HepG2 (cell line): ENCODE results near the gene INTS4. TPM values are rescaled to one million over a fixed set of nuclear protein-coding genes. Genes with fewer than 3 reads are reported as not detected.

ENCODE experiments used
- ETV5 ChIP-seq: IDR thresholded peaks from 2 replicates; pipeline ENCODE4 v1.6.1; 2018; ENCODE audit warnings: missing biosample characterization, missing genetic modification reagents, inconsistent platforms, borderline replicate concordance
- HDAC1 ChIP-seq: sonication (generic); formaldehyde crosslinking; IDR thresholded peaks from 2 replicates; pipeline ENCODE4 v1.5.1; 2020; ENCODE audit warnings: mild to moderate bottlenecking, missing genetic modification reagents
- HIVEP1 ChIP-seq: sonication (generic); formaldehyde crosslinking; IDR thresholded peaks from 2 replicates; pipeline ENCODE4 v1.4.0; 2020; ENCODE audit warnings: mild to moderate bottlenecking, missing genetic modification reagents
- IKZF1 ChIP-seq: fragments of 450-650 bp; IDR thresholded peaks from 2 replicates; pipeline ENCODE4 v1.7.1; 2016
- KLF16 ChIP-seq, 2 experiments: sonication (generic) in 1 of 2; formaldehyde crosslinking in 1 of 2; IDR thresholded peaks; 2 replicates each; pipeline versions ENCODE4 v1.6.1 to v1.8.0; 2016 to 2023; ENCODE audit warnings: missing genetic modification reagents in 2 of 2, missing compliant biosample characterization in 1 of 2
- MTA3 ChIP-seq: sonication (generic); formaldehyde crosslinking; IDR thresholded peaks from 2 replicates; pipeline ENCODE4 v1.4.0; 2020; ENCODE audit warnings: missing genetic modification reagents
- PHB2 ChIP-seq: fragments of 450-650 bp; IDR thresholded peaks from 2 replicates; pipeline ENCODE4 v1.6.1; 2018; ENCODE audit not compliant: partially characterized antibody
- PHF21A ChIP-seq: sonication (generic); formaldehyde crosslinking; IDR thresholded peaks from 2 replicates; pipeline ENCODE4 v1.5.0; 2020; ENCODE audit warnings: mild to moderate bottlenecking, missing genetic modification reagents
- PHF5A ChIP-seq: IDR thresholded peaks from one replicate; pipeline ENCODE4 v1.6.1; 2018; ENCODE audit warnings: low read depth, missing genetic modification reagents; ENCODE audit not compliant: unreplicated experiment
- PITX1 ChIP-seq: sonication (generic); formaldehyde crosslinking; IDR thresholded peaks from 2 replicates; pipeline ENCODE4 v1.5.1; 2020; ENCODE audit warnings: mild to moderate bottlenecking, missing genetic modification reagents
- PLSCR1 ChIP-seq: sonication (generic); formaldehyde crosslinking; IDR thresholded peaks from 2 replicates; pipeline ENCODE4 v1.5.0; 2020; ENCODE audit warnings: missing genetic modification reagents, mild to moderate bottlenecking, borderline replicate concordance
- PRDM15 ChIP-seq: sonication (generic); formaldehyde crosslinking; IDR thresholded peaks from 2 replicates; pipeline ENCODE4 v1.4.0; 2020; ENCODE audit warnings: missing genetic modification reagents
- SALL1 ChIP-seq: sonication (generic); formaldehyde crosslinking; IDR thresholded peaks from 2 replicates; pipeline ENCODE4 v1.8.0; 2022; ENCODE audit warnings: mild to moderate bottlenecking, missing genetic modification reagents
- SIX1 ChIP-seq: sonication (generic); formaldehyde crosslinking; IDR thresholded peaks from 2 replicates; pipeline ENCODE4 v1.4.0; 2020; ENCODE audit warnings: missing genetic modification reagents, borderline replicate concordance
- TEAD3 ChIP-seq: optimal IDR thresholded peaks from 2 replicates; pipeline ENCODE3; 2016; ENCODE audit warnings: borderline replicate concordance
- TGIF2 ChIP-seq: IDR thresholded peaks from 2 replicates; pipeline ENCODE4 v1.6.1; 2016; ENCODE audit warnings: control low read depth, missing compliant biosample characterization
- TOE1 ChIP-seq: sonication (generic); formaldehyde crosslinking; IDR thresholded peaks from 2 replicates; pipeline ENCODE4 v1.4.0; 2020; ENCODE audit warnings: mild to moderate bottlenecking, missing genetic modification reagents
- YY1 ChIP-seq: IDR thresholded peaks from 2 replicates; pipeline ENCODE4 v1.6.1; 2011; ENCODE audit warnings: low read length, low read depth, moderate library complexity, mild to moderate bottlenecking; ENCODE audit not compliant: insufficient read depth, insufficient replicate concordance
- ZFY ChIP-seq: sonication (generic); formaldehyde crosslinking; IDR thresholded peaks from 2 replicates; pipeline ENCODE4 v1.4.0; 2020; ENCODE audit warnings: missing genetic modification reagents
- ZNF138 ChIP-seq: sonication (generic); formaldehyde crosslinking; IDR thresholded peaks from 2 replicates; pipeline ENCODE4 v1.5.0; 2020; ENCODE audit warnings: mild to moderate bottlenecking, low read depth, missing genetic modification reagents
- ZNF34 ChIP-seq: sonication (generic); formaldehyde crosslinking; IDR thresholded peaks from 2 replicates; pipeline ENCODE4 v1.4.0; 2020; ENCODE audit warnings: mild to moderate bottlenecking, missing genetic modification reagents, borderline replicate concordance
- ZNF383 ChIP-seq: sonication (generic); formaldehyde crosslinking; IDR thresholded peaks from 2 replicates; pipeline ENCODE4 v1.4.0; 2020; ENCODE audit warnings: missing genetic modification reagents, mild to moderate bottlenecking, borderline replicate concordance
- ZNF460 ChIP-seq: sonication (generic); formaldehyde crosslinking; IDR thresholded peaks from 2 replicates; pipeline ENCODE4 v1.5.1; 2020; ENCODE audit warnings: missing genetic modification reagents, mild to moderate bottlenecking, borderline replicate concordance
- ZNF564 ChIP-seq: sonication (generic); formaldehyde crosslinking; IDR thresholded peaks from 2 replicates; pipeline ENCODE4 v1.8.1; 2023; ENCODE audit warnings: mild to moderate bottlenecking, missing genetic modification reagents
- ZNF768 ChIP-seq: sonication (generic); formaldehyde crosslinking; IDR thresholded peaks from 2 replicates; pipeline ENCODE4 v1.4.0; 2020; ENCODE audit warnings: missing genetic modification reagents
- polyA plus RNA-seq, 8 experiments: library from polyadenylated mRNA; depleted of rRNA in 3 of 8; stranded (reverse) in 7 of 8; unstranded in 1 of 8; fragments of >200 nt; fragmentation: Illumina TruSeq in 4 of 8; extraction: Trizol in 4 of 8; gene quantifications; 2 replicates each; pipeline versions ENCODE4 v1.2.1 to v1.2.3, GENCODE V29; 2011 to 2016; ENCODE audit warnings: low read depth in 4 of 8, missing spikeins in 1 of 8, mixed read lengths in 1 of 8; ENCODE audit not compliant: insufficient read depth in 1 of 8
- total RNA-seq, 5 experiments: library from RNA; depleted of rRNA; stranded (reverse); fragments of >200 nt; fragmentation: Illumina TruSeq; extraction: Trizol; gene quantifications; 2 replicates each; pipeline ENCODE4 v1.2.3, GENCODE V29; 2016; ENCODE audit warnings: low read depth in 1 of 5

INTS4 gene
- total and polyA plus RNA-seq, 2 of the 13 experiments (the other 11 are each of a cell fraction or from before 2014, with no cell fraction given) = 37.3 to 44.8 TPM

DNA sequence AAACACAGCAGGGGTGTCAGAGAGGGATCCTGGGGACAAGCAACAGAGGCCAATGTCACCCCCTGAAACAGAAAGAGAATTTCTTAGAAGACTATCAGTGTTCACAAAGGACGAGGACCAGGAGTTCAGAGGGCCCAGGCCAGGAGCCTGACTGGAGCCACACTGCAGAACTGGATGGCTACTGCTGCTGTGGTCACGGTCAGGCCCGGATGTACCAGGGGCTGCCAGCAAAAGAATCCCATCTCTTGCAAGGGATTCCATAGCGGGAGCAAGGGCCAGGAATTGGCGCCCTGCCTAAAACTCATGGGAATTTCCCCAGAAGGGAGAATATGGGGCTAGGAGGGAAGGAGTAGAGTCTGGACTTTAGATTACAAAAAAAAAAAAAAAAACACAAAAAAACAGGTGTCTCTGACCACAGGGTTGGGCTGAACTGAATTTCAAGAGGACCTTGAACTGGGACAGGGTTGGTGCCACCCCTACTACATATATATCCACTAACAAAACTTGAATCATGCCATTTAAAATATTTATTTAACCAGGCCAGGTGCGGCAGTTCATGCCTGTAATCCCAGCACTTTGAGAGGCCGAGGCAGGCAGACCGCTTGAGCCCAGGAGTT lies 44.3 kb upstream of the INTS4 start (continued):
- TF ChIP-seq MTA3 = no peak
- TF ChIP-seq SALL1 = 0 out of 2 replicates have a peak, but pooled peaks have one; percentile 1
- no peak for TF ChIP-seq PITX1 (CRISPR knock-in tag)
- TF ChIP-seq PLSCR1 (CRISPR knock-in tag) = no peak
- TF ChIP-seq HDAC1 = peak; percentile 43; the same call in 1 of the 2 replicates
- TF ChIP-seq PHF5A (CRISPR knock-in tag) = peak; percentile 72
- peak; percentile 51 for TF ChIP-seq ZFY
- TF ChIP-seq PHB2 = no peak
- 0 out of 2 replicates have a peak, but pooled peaks have one; percentile 58 for TF ChIP-seq TOE1
- TF ChIP-seq HIVEP1 (CRISPR knock-in tag) = no peak
- TF ChIP-seq ZNF34 (CRISPR knock-in tag) = no peak
- peak; percentile 34; the same call in 1 of the 2 replicates for TF ChIP-seq SIX1 (CRISPR knock-in tag)
- TF ChIP-seq TGIF2 (CRISPR knock-in tag) = no peak
- TF ChIP-seq ZNF138 (CRISPR knock-in tag) = no peak
- TF ChIP-seq IKZF1 = no peak
- peak; percentile 7 for TF ChIP-seq YY1
- TF ChIP-seq ETV5 (CRISPR knock-in tag) = peak; percentile 56; the same call in 1 of the 2 replicates
- peak; percentile 43 for TF ChIP-seq TEAD3 (CRISPR knock-in tag)
- TF ChIP-seq KLF16 (CRISPR knock-in tag; IDR thresholded peaks at IDR 0.05) = no peak
- TF ChIP-seq PHF21A (CRISPR knock-in tag) = peak; percentile 74
- TF ChIP-seq ZNF564 (CRISPR knock-in tag) = 0 out of 2 replicates have a peak, but pooled peaks have one; percentile 29
- 0 out of 2 replicates have a peak, but pooled peaks have one; percentile 37 for TF ChIP-seq PRDM15 (CRISPR knock-in tag)
- no peak for TF ChIP-seq ZNF460 (CRISPR knock-in tag)
- TF ChIP-seq ZNF768 = no peak
- TF ChIP-seq ZNF383 (CRISPR knock-in tag) = no peak
